Mucosa of stomach (tissue), 1 donor: Measurements from ENCODE around the gene CIZ1.
A peak's percentile ranks its signal among the peaks of the same experiment; 100 is the strongest.

ENCODE experiments used
- H3K27me3 ChIP-seq: one replicate; pipeline ENCODE4 v1.7.0; 2013; ENCODE audit warnings: mild to moderate bottlenecking, low read length; ENCODE audit not compliant: control insufficient read depth, insufficient read depth
- H3K36me3 ChIP-seq: one replicate; pipeline ENCODE4 v1.7.0; 2013; ENCODE audit warnings: low read length; ENCODE audit not compliant: control insufficient read depth, insufficient read depth
- H3K4me1 ChIP-seq: one replicate; pipeline ENCODE4 v1.7.0; 2013; ENCODE audit warnings: mild to moderate bottlenecking, low read length; ENCODE audit not compliant: control insufficient read depth, insufficient read depth
- H3K4me3 ChIP-seq: one replicate; pipeline ENCODE4 v1.7.0; 2013; ENCODE audit warnings: low read length
- H3K9ac ChIP-seq: one replicate; pipeline ENCODE4 v1.7.0; 2013; ENCODE audit warnings: mild to moderate bottlenecking, low read length, moderate library complexity
- H3K9me3 ChIP-seq: one replicate; pipeline ENCODE4 v1.7.0; 2013; ENCODE audit warnings: mild to moderate bottlenecking, low read length, moderate library complexity; ENCODE audit not compliant: control insufficient read depth
- donor health status: Pancreatic carcinoma.

The CIZ1 gene

GRCh38 chr9:128127990-128128835, 63.2 kb downstream of the CIZ1 start:
- Histone ChIP-seq H3K9ac (peak overlapping the region; percentile 91), H3K4me3 (peak overlapping the region; percentile 78), H3K4me1 (peaks cover 31% of the 10 kb centered on the region), H3K9me3 (no peaks in the 10 kb centered on the region), H3K27me3 (no peaks in the 10 kb centered on the region), H3K36me3 (no peaks in the 10 kb centered on the region)

- Histone ChIP-seq H3K27me3 (no peaks in the 10 kb centered on the region), H3K9me3 (no peaks in the 10 kb centered on the region), H3K4me3 (peak within 1 kb of the TSS; percentile 78), H3K9ac (peak within 1 kb of the TSS; percentile 91), H3K4me1 (peaks cover 31% of the 10 kb centered on the region), H3K36me3 (no peaks in the 10 kb centered on the region)
These were observed 63.8 kb downstream of the CIZ1 start, which contains the start of gene PTGES2 for GRCh38 chr9:128127568-128127989. TSS of gene PTGES2 (minus strand) at chr9:128127729. CDS start at chr9:128127717, 12 bp downstream.

GRCh38 chr9:128125580-128126354, 65.6 kb downstream of the CIZ1 start:
- peak overlapping the region; percentile 9 for H3K4me3 ChIP-seq
- no peaks in the 10 kb centered on the region for H3K9me3 ChIP-seq
- no peaks in the 10 kb centered on the region for H3K36me3 ChIP-seq
- peaks cover 31% of the 10 kb centered on the region for H3K4me1 ChIP-seq
- H3K9ac ChIP-seq, result peak overlapping the region; percentile 10
- no peaks in the 10 kb centered on the region for H3K27me3 ChIP-seq

- Histone ChIP-seq H3K27me3 (no peaks in the 10 kb centered on the region), H3K4me1 (peaks cover 31% of the 10 kb centered on the region), H3K36me3 (no peaks in the 10 kb centered on the region), H3K9me3 (no peaks in the 10 kb centered on the region), H3K9ac (peak overlapping the region; percentile 10), H3K4me3 (no peak overlapping the region)
These were observed 66.3 kb downstream of the CIZ1 start for GRCh38 chr9:128124873-128125579.

GRCh38 chr9:128124451-128124850, 66.9 kb downstream of the CIZ1 start:
- no peaks in the 10 kb centered on the region for H3K36me3 ChIP-seq
- no peaks in the 10 kb centered on the region for H3K27me3 ChIP-seq
- no peaks in the 10 kb centered on the region for H3K9me3 ChIP-seq
- H3K9ac ChIP-seq, result no peak overlapping the region
- H3K4me1 ChIP-seq, result peaks cover 31% of the 10 kb centered on the region
- no peak overlapping the region for H3K4me3 ChIP-seq

- Histone ChIP-seq H3K27me3 (no peaks in the 10 kb centered on the region), H3K36me3 (no peaks in the 10 kb centered on the region), H3K4me3 (no peak overlapping the region), H3K4me1 (peaks cover 23% of the 10 kb centered on the region), H3K9ac (no peak overlapping the region), H3K9me3 (no peaks in the 10 kb centered on the region)
These were observed 67.8 kb downstream of the CIZ1 start for GRCh38 chr9:128123451-128124080.

GRCh38 chr9:128122809-128123175, 68.6 kb downstream of the CIZ1 start:
- H3K4me1 ChIP-seq, result peaks cover 26% of the 10 kb centered on the region
- H3K27me3 ChIP-seq, result no peaks in the 10 kb centered on the region
- H3K4me3 ChIP-seq, result no peak overlapping the region
- no peak overlapping the region for H3K9ac ChIP-seq
- no peaks in the 10 kb centered on the region for H3K36me3 ChIP-seq
- H3K9me3 ChIP-seq, result no peaks in the 10 kb centered on the region

GRCh38 chr9:128121924-128122808, 69.2 kb downstream of the CIZ1 start:
- H3K27me3 ChIP-seq, result no peaks in the 10 kb centered on the region
- no peaks in the 10 kb centered on the region for H3K36me3 ChIP-seq
- no peak overlapping the region for H3K4me3 ChIP-seq
- H3K9ac ChIP-seq, result no peak overlapping the region
- H3K9me3 ChIP-seq, result no peaks in the 10 kb centered on the region
- peaks cover 32% of the 10 kb centered on the region for H3K4me1 ChIP-seq

GRCh38 chr9:128121466-128121810, 69.9 kb downstream of the CIZ1 start:
- no peaks in the 10 kb centered on the region for H3K36me3 ChIP-seq
- no peaks in the 10 kb centered on the region for H3K27me3 ChIP-seq
- H3K9ac ChIP-seq, result no peak overlapping the region
- no peak overlapping the region for H3K4me3 ChIP-seq
- no peaks in the 10 kb centered on the region for H3K9me3 ChIP-seq
- H3K4me1 ChIP-seq, result peaks cover 35% of the 10 kb centered on the region

- Histone ChIP-seq H3K4me3 (no peak overlapping the region), H3K9me3 (no peaks in the 10 kb centered on the region), H3K4me1 (peaks cover 35% of the 10 kb centered on the region), H3K36me3 (no peaks in the 10 kb centered on the region), H3K9ac (no peak overlapping the region), H3K27me3 (no peaks in the 10 kb centered on the region)
These were observed 70.5 kb downstream of the CIZ1 start for GRCh38 chr9:128120741-128121465.
